Fibroblast of peridontal ligament (primary cell): Measurements from ENCODE around the gene GAREM1.
A peak's percentile ranks its signal among the peaks of the same experiment; 100 is the strongest.
"Not testable (repeated sequence)": the region's sequence is repeated elsewhere in the genome, so short reads cannot be mapped to it uniquely, and the experiment has no call there.

Experiments used
- DNase-seq: peaks from one replicate; pipeline ENCODE4 v3.0.0-alpha.2; 2010; ENCODE audit errors: extremely low read depth

The GAREM1 gene

GRCh38 chr18:32371384-32371783 lies 99.3 kb downstream of the GAREM1 start:
- DNase-seq, result no peak

GRCh38 chr18:32368991-32369390 lies 101.7 kb downstream of the GAREM1 start:
- no peak for DNase-seq

GRCh38 chr18:32368170-32368569 lies 102.5 kb downstream of the GAREM1 start:
- DNase-seq, result no peak

- peak; percentile 27 for DNase-seq
Observed at GRCh38 chr18:32366586-32367538, 103.8 kb downstream of the GAREM1 start.

- no peak for DNase-seq
Observed at GRCh38 chr18:32362484-32362883, 108.2 kb downstream of the GAREM1 start.

- DNase-seq, result no peak
Observed at GRCh38 chr18:32360682-32361345, 109.9 kb downstream of the GAREM1 start.

DNA sequence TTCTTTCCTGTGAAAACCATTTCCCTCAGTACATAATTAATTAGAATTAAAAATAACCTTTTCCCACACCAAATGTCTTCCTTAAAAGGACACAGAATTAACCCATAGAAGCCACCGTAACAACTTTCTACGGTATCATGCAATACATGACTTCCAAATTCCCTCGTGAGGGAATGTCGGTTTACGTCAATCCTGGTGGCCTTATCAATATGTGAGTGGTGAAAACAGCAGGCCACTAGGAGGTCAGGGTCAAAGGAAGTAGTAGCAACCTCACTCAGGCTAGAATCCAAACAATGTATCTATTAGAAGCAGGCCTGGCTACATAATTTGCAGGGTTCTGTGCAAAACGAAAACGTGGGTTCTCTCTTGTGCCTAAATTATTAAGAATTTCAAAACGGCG lies 112.2 kb downstream of the GAREM1 start:
- no peak for DNase-seq

GRCh38 chr18:32358075-32358474 lies 112.6 kb downstream of the GAREM1 start:
- DNase-seq, result no peak

DNA sequence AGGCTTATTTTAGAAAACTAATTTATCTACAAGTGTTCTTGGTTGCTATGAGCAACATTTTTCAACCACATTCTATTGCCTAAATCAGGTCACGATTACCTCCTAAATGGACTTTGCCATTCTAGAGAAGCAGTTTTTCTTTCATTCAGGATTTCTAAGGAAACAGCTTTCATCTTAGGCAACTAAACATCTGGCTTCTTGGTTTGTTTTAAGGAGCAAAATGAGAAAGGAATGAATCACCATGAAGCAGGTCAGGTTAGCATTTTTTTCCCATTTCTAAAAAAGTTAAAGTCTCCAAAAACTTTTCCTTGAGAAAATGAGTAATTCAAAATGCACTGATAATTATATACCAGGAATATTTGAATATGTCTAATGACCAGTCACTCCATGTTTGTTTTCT lies 114.8 kb downstream of the GAREM1 start:
- peak; percentile 77 for DNase-seq

DNA sequence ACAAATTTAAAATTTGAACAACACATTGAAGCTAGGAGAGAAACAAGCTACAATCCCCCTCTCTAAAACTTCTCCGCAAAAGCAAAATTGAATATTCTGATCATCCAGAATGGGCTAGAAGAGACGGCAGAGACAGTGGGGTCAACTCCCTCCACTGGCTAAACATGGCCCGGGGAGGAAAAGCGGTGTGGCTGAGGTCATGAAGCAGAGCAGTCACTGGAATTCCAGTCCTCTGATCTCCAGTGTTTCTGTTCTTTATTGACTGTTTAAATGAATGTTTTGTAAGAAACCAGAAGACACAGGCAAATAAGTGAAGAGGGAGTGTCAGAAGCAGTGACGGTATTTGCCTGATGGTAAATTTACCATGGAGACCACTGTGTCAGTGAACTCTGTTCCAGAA lies 116.2 kb downstream of the GAREM1 start:
- DNase-seq, result no peak

DNA sequence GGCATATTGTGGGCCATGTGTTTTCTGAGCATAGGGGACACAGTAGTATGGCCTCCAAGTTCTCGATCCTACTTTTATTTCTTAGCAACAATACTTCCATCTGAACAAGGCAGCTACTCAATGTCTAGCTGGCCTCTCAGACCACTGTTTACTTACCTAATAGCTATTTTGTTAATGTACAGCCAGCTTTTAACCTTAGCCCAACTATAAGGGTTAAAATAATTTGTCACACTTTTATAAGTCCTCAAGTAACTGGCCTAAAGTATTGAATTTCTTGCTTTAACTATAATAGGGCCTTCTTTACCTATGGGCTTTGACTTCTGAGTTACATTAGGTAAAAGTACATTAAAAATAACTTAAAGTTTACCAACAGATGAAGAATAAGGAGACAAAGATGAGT lies 117.4 kb downstream of the GAREM1 start:
- DNase-seq, result no peak

DNA sequence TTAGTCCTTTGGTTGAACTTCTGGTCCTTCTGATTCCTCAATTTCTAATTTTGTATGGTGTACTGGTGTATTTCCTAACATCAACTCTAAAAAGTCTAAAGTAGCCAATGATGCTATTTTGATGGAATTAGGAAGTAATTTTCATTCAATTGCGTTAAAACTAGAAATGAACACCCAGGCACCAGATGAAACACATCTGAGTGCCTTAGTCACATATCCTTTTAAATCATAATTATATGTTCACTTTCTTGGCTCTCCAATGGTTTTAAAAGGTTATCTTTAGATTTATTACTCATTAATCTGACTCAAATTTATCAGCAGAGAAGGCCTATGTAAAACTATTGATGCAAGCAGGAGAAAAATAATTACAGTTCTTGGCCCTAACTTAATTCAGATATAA lies 119.7 kb downstream of the GAREM1 start:
- DNase-seq, result peak; percentile 16

- DNase-seq, result peak; percentile 97
Observed at GRCh38 chr18:32349728-32350395, 120.8 kb downstream of the GAREM1 start.

DNA sequence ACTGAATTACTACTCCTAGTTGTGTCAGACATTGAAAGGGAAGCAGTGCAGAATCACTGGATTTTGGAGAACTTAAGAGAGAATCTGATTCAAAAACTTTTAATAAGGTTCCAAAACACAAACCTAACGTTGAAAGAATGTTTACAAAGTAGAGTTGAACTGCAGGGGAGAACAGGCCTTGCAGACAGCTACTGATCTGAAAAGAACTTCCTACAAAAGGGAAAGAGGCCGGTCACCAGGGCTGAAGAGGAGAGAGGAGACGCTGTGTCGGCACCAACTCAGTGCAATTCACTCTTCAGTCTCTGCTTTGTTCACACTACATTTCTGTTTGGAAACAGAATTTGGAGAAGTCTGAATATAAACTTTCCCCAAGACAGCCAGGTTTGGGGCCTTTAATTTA lies 124.0 kb downstream of the GAREM1 start:
- peak; percentile 29 for DNase-seq

DNA sequence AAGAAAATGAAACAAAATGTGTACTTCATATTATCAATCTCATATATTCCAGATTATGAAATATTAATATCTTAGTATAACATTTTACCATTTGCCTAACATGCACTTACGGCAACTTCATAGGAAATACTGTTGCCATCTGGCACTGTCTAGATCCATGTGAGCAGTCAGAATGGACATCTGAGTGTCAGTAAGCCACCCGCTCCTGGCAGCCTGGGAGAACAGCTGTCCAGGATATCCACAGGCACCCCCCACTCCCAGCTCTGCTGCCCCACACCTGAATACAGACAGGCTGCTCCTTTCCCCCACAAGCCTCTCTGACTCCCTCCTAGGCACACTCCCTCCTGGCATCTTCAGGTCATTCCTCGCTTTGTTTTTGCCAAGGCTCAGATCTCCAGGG lies 127.0 kb downstream of the GAREM1 start:
- no peak for DNase-seq

- not testable (repeated sequence) for DNase-seq
Observed at GRCh38 chr18:32341112-32341511, 129.6 kb downstream of the GAREM1 start.

DNA sequence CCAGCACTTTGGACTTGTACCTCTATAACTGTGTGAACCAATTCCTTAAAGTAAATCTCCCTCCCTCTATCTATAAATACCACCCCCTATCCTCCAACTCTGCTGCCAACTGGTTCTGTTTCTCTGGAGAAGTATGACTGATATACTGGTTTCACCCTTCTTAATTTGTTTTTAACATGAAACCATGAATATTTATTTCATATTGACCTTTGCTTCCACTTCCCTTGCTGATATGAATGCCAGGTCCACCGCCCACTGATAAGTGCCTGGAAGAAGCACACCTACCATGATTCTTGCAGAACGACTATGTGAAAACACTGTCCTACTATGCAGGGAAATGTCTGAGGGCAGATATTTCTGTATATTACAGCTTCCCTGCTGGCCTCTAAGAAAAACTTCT lies 131.6 kb downstream of the GAREM1 start:
- DNase-seq, result no peak

DNA sequence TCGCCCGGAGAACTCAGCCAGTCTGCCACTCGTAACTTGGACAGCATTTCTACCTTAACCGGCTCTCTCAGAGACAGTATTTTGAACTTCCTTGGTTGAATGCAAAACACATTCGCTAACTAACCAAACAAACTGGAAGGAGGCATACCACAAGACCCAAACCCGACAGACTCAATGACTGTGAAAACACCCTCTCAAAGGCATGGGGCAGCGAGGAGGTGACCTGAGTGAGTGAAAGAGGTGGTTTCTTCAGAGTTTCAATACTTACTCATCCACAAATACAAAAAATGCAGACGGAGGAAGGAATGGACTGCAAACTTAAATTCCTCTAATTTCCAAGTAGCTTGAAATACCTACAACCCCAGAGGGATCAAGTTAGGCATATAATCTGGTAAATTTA lies 132.9 kb downstream of the GAREM1 start:
- DNase-seq, result no peak

DNA sequence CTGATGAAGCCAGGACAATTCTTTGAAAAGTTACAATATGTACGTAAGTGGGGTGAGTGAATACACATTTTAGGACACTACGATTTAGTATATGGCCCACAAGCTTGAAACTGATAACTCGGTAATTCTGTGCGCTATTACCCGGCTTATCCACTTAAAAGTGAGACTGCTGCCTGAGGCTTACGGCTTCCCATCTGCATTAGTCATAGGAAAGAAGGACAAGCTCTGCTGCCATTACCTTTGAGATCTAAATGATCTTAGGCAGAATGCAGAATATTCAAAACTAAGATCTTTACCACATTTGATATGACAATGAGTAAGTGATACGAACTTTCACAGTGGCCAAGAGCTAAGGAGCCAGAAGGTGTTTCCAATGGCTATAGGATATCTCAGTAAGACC lies 133.3 kb downstream of the GAREM1 start:
- no peak for DNase-seq

DNA sequence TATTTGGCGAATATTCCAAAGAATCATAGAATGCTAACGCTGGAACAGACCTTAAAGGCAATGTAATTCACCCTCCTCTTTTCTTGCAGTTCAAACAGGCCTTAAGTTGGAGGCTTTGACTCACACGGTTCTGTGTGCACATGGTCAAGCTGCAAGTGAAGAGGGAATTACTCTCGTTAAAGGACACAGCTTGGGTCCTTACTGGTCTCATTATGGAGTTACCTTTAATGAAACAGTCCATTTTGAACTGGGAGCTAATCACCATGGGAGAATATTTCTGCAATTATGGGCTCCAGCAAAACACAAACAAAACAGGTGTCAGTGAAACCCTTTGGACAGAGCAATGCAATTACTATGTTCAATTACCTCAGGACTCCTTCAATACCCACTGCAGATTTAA lies 135.5 kb downstream of the GAREM1 start:
- DNase-seq, result no peak

DNA sequence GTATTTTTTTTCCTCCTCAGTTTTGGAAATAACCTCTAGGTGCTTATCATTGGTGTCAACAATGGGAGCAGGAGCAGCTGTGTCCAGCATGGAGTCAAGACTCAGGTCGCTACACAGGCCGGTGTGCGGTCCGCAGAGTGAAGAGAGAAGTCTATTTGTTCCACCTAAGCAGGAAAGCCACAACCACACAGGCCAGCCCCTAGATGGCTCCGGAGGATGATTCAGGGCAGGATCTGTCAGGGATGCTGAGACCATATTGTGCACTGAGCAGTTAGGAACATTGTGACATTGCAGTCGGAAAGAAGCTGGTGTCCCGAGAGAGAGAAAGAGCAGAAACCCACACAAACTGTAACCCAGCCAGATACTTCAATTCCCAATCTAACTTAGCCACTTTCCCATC lies 136.9 kb downstream of the GAREM1 start:
- DNase-seq, result no peak

DNA sequence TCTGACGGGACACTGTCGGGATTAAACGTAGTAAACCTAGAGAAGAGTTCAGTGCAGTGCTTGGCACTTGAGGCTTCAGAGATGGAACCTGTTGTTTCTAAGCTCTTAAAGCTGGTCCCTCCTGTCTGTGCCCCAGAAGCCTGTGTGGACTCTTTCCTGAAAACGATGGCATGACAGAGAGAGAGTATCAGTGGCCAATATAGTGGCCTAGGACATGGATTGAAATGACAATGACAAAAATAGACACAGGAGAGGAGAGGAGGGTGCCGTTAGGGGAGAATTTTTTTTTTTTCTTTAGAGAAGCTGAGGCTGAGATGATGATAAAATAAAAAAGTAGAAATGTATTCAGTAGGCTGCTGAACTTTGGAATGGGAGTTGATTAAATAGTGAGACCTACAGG lies 138.0 kb downstream of the GAREM1 start:
- no peak for DNase-seq

DNA sequence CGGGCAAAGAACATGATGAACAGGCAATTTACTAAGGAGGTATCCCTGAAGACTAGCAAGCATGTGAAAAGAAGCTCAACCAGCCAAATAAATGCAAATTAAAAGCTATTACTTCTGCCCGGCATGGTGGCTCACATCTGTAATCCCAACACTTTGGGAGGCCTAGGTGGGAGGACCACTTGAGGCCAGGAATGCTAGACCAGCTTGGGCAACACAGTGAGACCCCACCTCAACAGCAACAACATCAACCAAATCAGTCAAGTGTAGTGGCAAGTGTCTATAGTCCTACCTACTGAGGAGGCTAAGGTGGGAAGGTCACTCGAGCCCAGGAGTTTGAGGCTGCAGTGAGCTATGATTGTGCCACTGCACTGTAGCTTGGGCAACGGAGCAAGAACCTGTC lies 141.7 kb downstream of the GAREM1 start:
- no peak for DNase-seq
